Type B pancreatic cell (in vitro differentiated cells): ENCODE data around the gene IZUMO1R. TPM values are rescaled to one million over a fixed set of nuclear protein-coding genes. Genes with fewer than 3 reads are reported as not detected.
"Not testable (repeated sequence)": the region's sequence is repeated elsewhere in the genome, so short reads cannot be mapped to it uniquely, and the experiment has no call there.

Source experiments
- DNase-seq: peaks from one replicate; pipeline ENCODE4 v3.0.0; 2021; ENCODE audit warnings: mixed read lengths; ENCODE audit not compliant: unreplicated experiment; ENCODE audit errors: extremely low spot score
- H3K27ac Mint-ChIP-seq: 2 replicates; pipeline ENCODE4 v1.8.0; 2021; ENCODE audit warnings: mild to moderate bottlenecking, mixed read lengths
- H3K27me3 Mint-ChIP-seq: 2 replicates; pipeline ENCODE4 v1.8.0; 2021; ENCODE audit warnings: mixed read lengths
- H3K36me3 Mint-ChIP-seq: 2 replicates; pipeline ENCODE4 v1.8.0; 2021; ENCODE audit warnings: mixed read lengths
- H3K4me1 Mint-ChIP-seq: one replicate; pipeline ENCODE4 v1.8.0; 2021; ENCODE audit warnings: mixed read lengths; ENCODE audit not compliant: unreplicated experiment
- H3K4me3 Mint-ChIP-seq: 2 replicates; pipeline ENCODE4 v1.8.0; 2021; ENCODE audit warnings: mild to moderate bottlenecking, mixed read lengths
- H3K9me3 Mint-ChIP-seq: 2 replicates; pipeline ENCODE4 v1.8.0; 2021; ENCODE audit warnings: mixed read lengths
- long read RNA-seq: library from polyadenylated mRNA; unstranded; transcript quantifications from one replicate; pipeline ENCODE4 v2.0.0, GENCODE V29; 2020
- total RNA-seq: library from RNA; stranded (reverse); gene quantifications from 2 replicates; pipeline ENCODE4 v1.2.1, GENCODE V29; 2021; ENCODE audit warnings: low replicate concordance
- TF ChIP-seq, protein P1 (sequence below): fragments of 200-600 bp; sonication (generic); conservative IDR thresholded peaks from 2 replicates; pipeline ENCODE4 v1.5.0; 2021; ENCODE audit warnings: antibody characterized with exemption, mild to moderate bottlenecking

The IZUMO1R gene
- not detected in 2 replicates for total RNA-seq
- long read RNA-seq: 0 reads

DNA sequence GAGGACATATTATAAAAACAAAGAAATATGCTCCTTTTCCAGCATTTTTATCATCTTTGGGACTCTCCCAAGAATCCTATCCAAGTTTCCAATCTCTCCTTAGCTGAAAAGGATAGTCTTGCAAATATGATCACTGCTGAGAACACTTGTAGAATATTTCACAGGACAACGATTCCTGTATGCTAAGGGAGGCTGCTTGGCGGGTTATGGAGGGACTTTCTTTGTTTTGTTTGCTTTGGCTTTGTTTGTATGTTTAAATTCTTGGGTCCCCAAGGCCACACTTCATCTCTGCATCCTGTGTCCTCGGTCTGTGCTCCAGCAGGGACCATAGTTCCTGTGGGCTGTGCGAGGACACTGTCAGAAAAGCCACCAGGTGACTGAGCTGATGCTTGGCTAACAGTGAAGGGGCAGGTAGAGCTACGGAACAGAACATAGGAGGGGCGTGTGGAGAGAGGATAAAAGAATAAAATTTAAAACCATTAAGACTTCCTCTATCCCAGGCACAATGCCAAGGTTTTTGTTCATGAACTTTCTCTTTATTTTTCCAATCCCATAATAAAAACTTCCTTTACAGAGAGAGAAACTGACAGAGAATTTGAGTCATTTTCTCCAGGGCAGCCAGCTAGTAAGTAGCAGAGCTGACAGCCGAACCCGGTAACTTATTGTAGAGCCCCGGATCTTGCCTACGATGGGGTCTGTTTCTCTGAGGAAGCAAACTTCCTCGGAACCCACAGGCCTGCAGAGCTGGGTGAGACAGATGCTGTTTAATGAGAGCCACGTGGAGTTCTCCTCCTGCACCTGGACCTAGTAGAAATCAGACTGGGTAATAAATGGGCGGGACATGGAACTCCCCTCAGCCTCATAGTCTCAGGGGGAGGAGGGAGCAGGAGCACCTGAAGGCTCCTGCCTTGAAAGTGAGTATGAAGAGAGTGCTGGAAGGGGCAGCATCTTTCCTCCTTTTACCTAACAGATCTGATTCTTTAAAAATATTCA, at the start of gene IZUMO1R:
IZUMO1R (plus strand) TSS at position 615 of the 993 bp plus-strand sequence. CDS start 1,057 bp downstream, outside the sequence.
- Mint-ChIP-seq H3K4me1 (no peaks in the 10 kb centered on the region), H3K9me3 (no peaks in the 10 kb centered on the region), H3K4me3 (no peak within 1 kb of the TSS), H3K36me3 (no peaks in the 10 kb centered on the region), H3K27me3 (peaks cover 27% of the 10 kb centered on the region), H3K27ac (no peak within 1 kb of the TSS)
- TF ChIP-seq, protein P1, sequence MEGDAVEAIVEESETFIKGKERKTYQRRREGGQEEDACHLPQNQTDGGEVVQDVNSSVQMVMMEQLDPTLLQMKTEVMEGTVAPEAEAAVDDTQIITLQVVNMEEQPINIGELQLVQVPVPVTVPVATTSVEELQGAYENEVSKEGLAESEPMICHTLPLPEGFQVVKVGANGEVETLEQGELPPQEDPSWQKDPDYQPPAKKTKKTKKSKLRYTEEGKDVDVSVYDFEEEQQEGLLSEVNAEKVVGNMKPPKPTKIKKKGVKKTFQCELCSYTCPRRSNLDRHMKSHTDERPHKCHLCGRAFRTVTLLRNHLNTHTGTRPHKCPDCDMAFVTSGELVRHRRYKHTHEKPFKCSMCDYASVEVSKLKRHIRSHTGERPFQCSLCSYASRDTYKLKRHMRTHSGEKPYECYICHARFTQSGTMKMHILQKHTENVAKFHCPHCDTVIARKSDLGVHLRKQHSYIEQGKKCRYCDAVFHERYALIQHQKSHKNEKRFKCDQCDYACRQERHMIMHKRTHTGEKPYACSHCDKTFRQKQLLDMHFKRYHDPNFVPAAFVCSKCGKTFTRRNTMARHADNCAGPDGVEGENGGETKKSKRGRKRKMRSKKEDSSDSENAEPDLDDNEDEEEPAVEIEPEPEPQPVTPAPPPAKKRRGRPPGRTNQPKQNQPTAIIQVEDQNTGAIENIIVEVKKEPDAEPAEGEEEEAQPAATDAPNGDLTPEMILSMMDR: no peak
- no peak for DNase-seq

DNA sequence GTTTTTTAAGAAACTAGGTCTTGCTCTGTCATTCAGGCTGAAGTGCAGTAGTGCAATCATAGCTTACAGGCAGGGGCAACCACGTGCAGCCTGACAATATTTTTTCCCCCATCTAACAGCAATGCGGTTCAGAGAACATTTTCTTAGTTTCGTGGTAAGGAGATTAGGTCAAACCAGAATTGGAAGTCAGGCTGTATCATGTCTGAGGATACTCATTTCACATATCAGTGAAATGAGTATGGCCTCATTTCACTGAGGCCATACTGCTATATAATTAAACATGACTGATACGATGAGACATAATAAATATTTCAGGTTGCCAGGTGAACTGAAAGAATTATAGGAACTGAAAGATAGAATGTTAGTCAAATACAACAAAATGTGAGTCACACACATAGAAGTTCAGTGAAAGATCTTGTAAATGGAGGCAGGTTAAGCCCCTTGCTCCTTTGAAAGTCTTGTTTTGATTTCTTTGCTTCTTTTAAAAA, 32.5 kb upstream of the IZUMO1R start:
- H3K27me3 Mint-ChIP-seq: no peaks in the 10 kb centered on the region
- H3K27ac Mint-ChIP-seq: no peak overlapping the region
- peaks cover 5% of the 10 kb centered on the region for H3K9me3 Mint-ChIP-seq
- no peak overlapping the region for H3K4me3 Mint-ChIP-seq
- H3K36me3 Mint-ChIP-seq: no peaks in the 10 kb centered on the region
- no peaks in the 10 kb centered on the region for H3K4me1 Mint-ChIP-seq
- DNase-seq: no peak
- TF ChIP-seq, protein P1: no peak

- H3K27ac Mint-ChIP-seq: no peak overlapping the region
- no peak overlapping the region for H3K4me3 Mint-ChIP-seq
- no peak for DNase-seq
- H3K4me1 Mint-ChIP-seq: no peaks in the 10 kb centered on the region
- H3K9me3 Mint-ChIP-seq: peaks cover 5% of the 10 kb centered on the region
- H3K36me3 Mint-ChIP-seq: no peaks in the 10 kb centered on the region
- TF ChIP-seq, protein P1: no peak
- H3K27me3 Mint-ChIP-seq: no peaks in the 10 kb centered on the region
These were observed 31.6 kb upstream of the IZUMO1R start for GRCh38 chr11:94272738-94273313.

DNA sequence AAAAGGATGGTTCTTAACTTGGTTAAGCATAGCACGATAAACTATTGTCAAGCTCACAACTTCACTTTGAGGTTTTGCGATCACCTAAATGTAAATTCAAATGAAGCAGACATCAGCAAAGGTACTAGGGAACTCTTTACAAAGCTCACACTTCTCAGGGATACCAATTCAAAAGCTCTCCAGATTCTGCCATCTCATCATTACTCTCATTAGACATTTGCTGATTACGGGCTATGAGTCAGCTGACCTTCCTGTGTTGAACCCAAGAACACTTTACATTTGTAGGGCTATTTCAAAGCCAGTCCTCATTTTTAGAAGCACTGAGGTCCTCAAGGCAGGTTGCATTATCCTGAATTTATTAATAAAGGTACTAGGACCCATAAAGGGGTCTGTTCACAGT, 28.4 kb upstream of the IZUMO1R start:
- no peak overlapping the region for H3K27ac Mint-ChIP-seq
- DNase-seq: no peak
- H3K4me1 Mint-ChIP-seq: no peaks in the 10 kb centered on the region
- TF ChIP-seq, protein P1: no peak
- no peaks in the 10 kb centered on the region for H3K27me3 Mint-ChIP-seq
- no peaks in the 10 kb centered on the region for H3K36me3 Mint-ChIP-seq
- H3K9me3 Mint-ChIP-seq: no peaks in the 10 kb centered on the region
- H3K4me3 Mint-ChIP-seq: no peak overlapping the region

GRCh38 chr11:94276943-94277342, 27.4 kb upstream of the IZUMO1R start:
- no peaks in the 10 kb centered on the region for H3K27me3 Mint-ChIP-seq
- no peak for DNase-seq
- H3K36me3 Mint-ChIP-seq: no peaks in the 10 kb centered on the region
- TF ChIP-seq, protein P1: no peak
- H3K27ac Mint-ChIP-seq: no peak overlapping the region
- no peak overlapping the region for H3K4me3 Mint-ChIP-seq
- H3K4me1 Mint-ChIP-seq: no peaks in the 10 kb centered on the region
- H3K9me3 Mint-ChIP-seq: no peaks in the 10 kb centered on the region

DNA sequence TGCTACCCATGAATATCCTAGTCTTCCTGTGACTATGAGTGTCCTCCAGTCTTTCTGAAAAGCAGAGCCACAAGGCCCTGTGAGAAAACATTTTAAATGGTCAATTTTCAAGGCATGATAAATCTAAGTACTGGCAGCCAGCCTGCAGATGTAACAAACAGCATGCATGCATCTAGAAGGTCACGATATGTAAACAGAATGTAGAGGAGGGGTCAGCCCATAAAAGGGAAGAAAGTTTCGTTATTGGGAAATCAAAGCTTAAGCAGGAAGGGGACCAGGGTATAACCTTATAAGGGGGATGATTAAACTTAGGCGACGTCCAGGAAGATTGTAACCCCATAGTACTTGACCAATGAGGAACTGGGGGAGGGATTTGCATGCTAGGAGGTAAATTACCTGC, 26.2 kb upstream of the IZUMO1R start:
- not testable (repeated sequence) for H3K4me3 Mint-ChIP-seq, H3K4me1 Mint-ChIP-seq, H3K27me3 Mint-ChIP-seq, H3K36me3 Mint-ChIP-seq, DNase-seq, H3K27ac Mint-ChIP-seq, H3K9me3 Mint-ChIP-seq
